NT2/D1 (cell line): Measurements from ENCODE around the gene HHEX.

Experiments used
- DNase-seq: peaks from one replicate; pipeline ENCODE4 v3.0.0-alpha.2; 2011; ENCODE audit warnings: low read depth, low spot score
- H3K27me3 ChIP-seq: 2 replicates; pipeline ENCODE4 v1.6.0; 2011; ENCODE audit warnings: mild to moderate bottlenecking; ENCODE audit not compliant: insufficient read length, insufficient read depth
- H3K36me3 ChIP-seq: 2 replicates; pipeline ENCODE4 v1.6.1; 2011; ENCODE audit warnings: mild to moderate bottlenecking, low read length, mixed read lengths; ENCODE audit not compliant: insufficient read depth, insufficient read length
- H3K4me1 ChIP-seq: 2 replicates; pipeline ENCODE4 v1.5.1; 2011; ENCODE audit not compliant: insufficient read depth, insufficient read length
- H3K4me3 ChIP-seq: 2 replicates; pipeline ENCODE4 v1.5.1; 2011; ENCODE audit warnings: low read depth; ENCODE audit not compliant: insufficient read length
- H3K9ac ChIP-seq: 2 replicates; pipeline ENCODE4 v1.6.0; 2011; ENCODE audit warnings: low read depth; ENCODE audit not compliant: insufficient read length
- H3K9me3 ChIP-seq: 2 replicates; pipeline ENCODE4 v1.5.1; 2011; ENCODE audit warnings: mild to moderate bottlenecking, low read length; ENCODE audit not compliant: insufficient read depth
- SUZ12 ChIP-seq: IDR thresholded peaks from 2 replicates; pipeline ENCODE4 v1.6.1; 2011; ENCODE audit not compliant: insufficient read length, insufficient read depth; ENCODE audit errors: extremely low read depth
- YY1 ChIP-seq: IDR thresholded peaks from 2 replicates; pipeline ENCODE4 v1.6.1; 2011; ENCODE audit not compliant: insufficient read length, insufficient read depth
- ZNF274 ChIP-seq: IDR thresholded peaks from 2 replicates; pipeline ENCODE4 v1.6.1; 2011; ENCODE audit warnings: mild to moderate bottlenecking, low read depth, low read length

Gene HHEX

DNA sequence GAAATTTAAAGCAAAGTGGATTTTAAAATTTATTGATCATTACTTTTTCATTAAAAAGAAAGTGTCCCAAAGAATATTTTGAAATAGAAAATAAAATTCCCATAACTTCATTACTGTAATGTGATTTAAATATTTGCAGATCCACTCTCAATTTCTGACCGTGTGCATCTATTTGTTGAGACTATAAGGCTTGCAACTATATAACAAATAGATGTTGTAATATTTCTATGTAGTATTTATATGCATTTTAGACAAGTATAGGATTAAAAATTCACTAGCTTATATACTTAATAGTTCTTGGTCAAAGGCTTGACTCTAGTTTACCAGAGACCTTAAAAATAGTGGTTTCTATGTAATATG is 3.8 kb downstream of the HHEX start:
- no peak overlapping the region for H3K9ac ChIP-seq
- no peaks in the 10 kb centered on the region for H3K9me3 ChIP-seq
- no peak for DNase-seq
- no peak for TF ChIP-seq SUZ12
- TF ChIP-seq YY1 = no peak
- no peak for TF ChIP-seq ZNF274
- H3K27me3 ChIP-seq = peaks cover 98% of the 10 kb centered on the region
- no peaks in the 10 kb centered on the region for H3K36me3 ChIP-seq
- peaks cover 5% of the 10 kb centered on the region for H3K4me1 ChIP-seq
- H3K4me3 ChIP-seq = no peak overlapping the region

DNA sequence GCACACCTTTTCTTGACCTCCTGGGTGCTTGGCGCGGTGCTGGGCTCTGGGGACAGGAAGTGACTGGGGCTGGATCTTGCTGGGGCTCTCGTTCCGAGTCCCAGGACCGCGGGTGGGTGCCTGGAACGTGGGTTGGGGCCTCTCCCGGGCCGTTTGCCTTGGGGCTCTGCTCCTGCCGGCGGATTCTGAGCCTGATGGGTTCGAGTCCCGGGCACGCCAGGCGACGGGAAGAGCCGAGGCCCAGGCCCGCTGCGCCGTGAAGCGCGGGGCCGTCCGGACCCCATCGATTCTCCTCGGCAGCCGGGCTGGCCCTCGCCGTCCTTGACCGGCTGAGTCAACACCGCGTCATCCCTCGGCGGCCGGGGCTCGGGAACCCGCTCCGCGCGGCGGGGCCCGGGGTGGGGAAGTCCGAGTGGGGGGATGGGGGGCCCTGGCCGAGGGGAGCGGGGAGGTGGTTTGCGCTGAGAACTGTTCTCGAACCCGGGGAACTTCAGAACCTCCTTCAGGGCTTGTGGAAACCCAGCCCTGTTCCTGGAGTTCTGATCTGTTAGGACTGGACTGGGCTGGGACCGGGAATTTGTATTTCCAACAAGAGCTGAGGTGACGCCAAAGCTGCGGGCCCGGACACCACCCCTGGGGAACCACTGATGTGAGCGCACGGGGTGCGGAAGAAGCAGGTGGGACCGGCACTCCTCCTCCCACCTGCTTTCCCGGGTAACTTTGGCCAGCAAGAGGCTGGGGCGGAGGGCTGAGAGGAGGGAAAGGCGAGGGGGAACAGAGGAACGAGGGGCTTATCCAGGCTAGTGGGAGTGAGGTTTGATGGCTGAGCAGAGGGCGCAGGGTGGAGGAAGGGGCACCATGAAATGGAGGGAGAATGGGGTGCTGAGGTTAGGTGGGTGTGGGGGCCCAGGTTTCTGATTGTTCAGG is 6.2 kb downstream of the HHEX start:
- Histone ChIP-seq H3K4me1 (no peaks in the 10 kb centered on the region), H3K27me3 (peaks cover 99% of the 10 kb centered on the region), H3K36me3 (no peaks in the 10 kb centered on the region), H3K9ac (no peak overlapping the region), H3K4me3 (peak overlapping the region; percentile 18), H3K9me3 (no peaks in the 10 kb centered on the region)
- no peak for DNase-seq
- TF ChIP-seq YY1 (no peak), ZNF274 (no peak), SUZ12 (no peak)

DNA sequence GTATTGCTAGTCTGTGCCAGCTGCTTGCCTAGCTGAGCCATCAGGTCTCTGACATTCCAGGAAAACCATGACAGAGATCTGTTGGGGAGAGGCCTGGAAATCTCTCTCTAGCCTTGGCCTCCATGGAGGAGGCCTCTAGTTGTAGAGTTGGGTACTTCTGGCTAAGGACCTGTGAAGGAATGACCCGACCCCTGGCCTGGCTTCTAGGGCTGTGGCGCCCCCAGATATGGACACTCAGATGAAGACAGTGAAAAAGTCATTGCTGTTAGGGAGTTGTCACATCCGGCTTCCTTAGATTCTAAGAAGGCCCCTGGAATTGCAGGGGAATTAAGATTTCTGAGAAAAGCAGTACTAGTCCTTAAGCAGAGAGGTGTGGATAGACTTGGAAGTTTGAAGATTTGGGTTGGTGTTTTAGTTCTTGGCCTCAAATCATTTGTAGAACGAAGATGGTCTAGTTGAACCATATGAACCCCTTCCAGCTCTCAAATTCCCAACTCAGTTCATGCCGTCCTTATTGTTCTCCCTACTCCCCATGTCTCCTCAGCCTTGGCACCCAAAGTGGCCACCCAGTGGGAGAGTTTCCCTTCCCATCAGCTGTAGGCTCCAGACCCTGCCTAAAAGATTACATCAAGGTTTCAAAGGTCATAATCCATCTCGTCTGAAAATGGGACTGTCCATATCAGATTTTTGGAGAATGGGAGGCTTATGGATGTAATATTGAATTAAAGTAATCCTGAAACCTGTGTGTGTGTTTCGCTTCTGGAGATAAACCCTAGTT is 7.0 kb downstream of the HHEX start:
- peaks cover 99% of the 10 kb centered on the region for H3K27me3 ChIP-seq
- no peak for TF ChIP-seq ZNF274
- TF ChIP-seq SUZ12 = peak; percentile 61
- H3K9ac ChIP-seq = no peak overlapping the region
- DNase-seq = no peak
- no peaks in the 10 kb centered on the region for H3K4me1 ChIP-seq
- no peaks in the 10 kb centered on the region for H3K36me3 ChIP-seq
- H3K4me3 ChIP-seq = no peak overlapping the region
- H3K9me3 ChIP-seq = no peaks in the 10 kb centered on the region

DNA sequence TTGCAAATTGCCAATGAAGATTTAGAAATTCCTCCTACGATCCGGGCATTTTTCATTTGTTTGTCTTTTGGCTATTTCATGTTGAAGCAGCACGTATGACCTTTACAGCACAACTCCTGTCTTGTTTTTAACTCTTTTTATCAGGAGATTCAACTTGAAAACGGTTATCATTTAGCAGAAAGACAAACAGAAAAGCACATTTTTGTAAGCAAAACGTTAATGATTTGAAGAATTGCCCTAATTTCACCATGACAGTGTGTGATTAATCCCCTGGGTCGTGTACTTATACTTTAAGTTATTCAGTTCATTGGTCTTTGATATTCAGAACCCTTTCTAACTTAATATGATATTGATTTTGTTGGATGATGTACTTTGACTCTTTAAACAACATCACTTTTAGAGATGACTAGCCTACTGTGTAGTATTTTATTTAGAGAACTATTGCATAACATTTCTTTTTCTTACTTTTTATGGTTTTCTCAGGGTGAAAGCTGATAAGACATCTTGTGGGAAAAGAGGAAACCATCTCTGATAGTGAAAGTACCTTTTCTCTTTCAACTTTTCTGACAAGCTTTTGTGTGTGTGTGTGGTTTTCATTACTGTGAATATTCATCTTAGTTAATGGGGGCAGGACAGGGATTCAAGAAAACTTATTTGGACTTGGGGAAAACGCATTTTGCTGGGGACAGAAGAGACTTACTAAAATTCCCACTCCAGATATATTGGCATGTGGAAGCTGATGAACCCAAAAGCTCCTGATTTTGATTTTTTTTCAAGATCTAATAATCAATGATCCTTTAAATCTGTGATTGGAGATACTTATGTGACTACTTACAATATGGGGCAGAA is 8.1 kb downstream of the HHEX start:
- Histone ChIP-seq H3K9ac (no peak overlapping the region), H3K27me3 (peaks cover 91% of the 10 kb centered on the region), H3K4me3 (no peak overlapping the region), H3K9me3 (no peaks in the 10 kb centered on the region), H3K36me3 (no peaks in the 10 kb centered on the region), H3K4me1 (no peaks in the 10 kb centered on the region)
- no peak for DNase-seq
- no peak for TF ChIP-seq ZNF274
- no peak for TF ChIP-seq SUZ12
- TF ChIP-seq YY1 = no peak

DNA sequence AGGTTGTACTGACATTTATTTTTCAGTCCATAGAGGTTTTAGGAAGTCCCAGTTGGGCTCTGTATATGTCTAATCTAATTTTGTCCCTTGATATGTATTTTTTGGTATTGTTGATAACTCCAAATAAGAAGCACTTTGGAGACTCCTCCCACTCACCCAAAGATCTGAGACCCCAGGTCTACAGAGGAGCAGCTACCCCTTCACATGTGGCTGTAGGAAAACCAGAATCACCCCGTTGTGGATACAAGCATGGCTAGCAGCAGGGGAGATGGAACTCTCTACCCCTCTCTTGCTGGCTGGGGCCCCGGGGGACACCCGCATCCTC is 9.4 kb downstream of the HHEX start:
- Histone ChIP-seq H3K9me3 (no peaks in the 10 kb centered on the region), H3K4me1 (no peaks in the 10 kb centered on the region), H3K36me3 (no peaks in the 10 kb centered on the region), H3K9ac (peak overlapping the region; percentile 64), H3K27me3 (peaks cover 78% of the 10 kb centered on the region), H3K4me3 (peak overlapping the region; percentile 55)
- TF ChIP-seq SUZ12 (no peak), ZNF274 (no peak), YY1 (no peak)
- DNase-seq = no peak

GRCh38 chr10:92699518-92700381 is 10.0 kb downstream of the HHEX start:
- Histone ChIP-seq H3K27me3 (peaks cover 72% of the 10 kb centered on the region), H3K9ac (peak overlapping the region; percentile 64), H3K36me3 (no peaks in the 10 kb centered on the region), H3K4me1 (no peaks in the 10 kb centered on the region), H3K9me3 (no peaks in the 10 kb centered on the region), H3K4me3 (peak overlapping the region; percentile 55)
- DNase-seq = no peak
- TF ChIP-seq ZNF274 (no peak), SUZ12 (no peak), YY1 (no peak)
